Retinal pigment epithelial cell (primary cell): Measurements from ENCODE around the gene AIG1.
A peak's percentile ranks its signal among the peaks of the same experiment; 100 is the strongest.

Experiments
- DNase-seq: peaks from one replicate; pipeline ENCODE4 v3.0.0-alpha.2; 2010; ENCODE audit warnings: low read depth
- H3K4me3 ChIP-seq: 2 replicates; pipeline ENCODE4 v1.5.1; 2011; ENCODE audit warnings: mild to moderate bottlenecking, low read length, control low read depth, moderate library complexity
- TF ChIP-seq, protein P1 (sequence below): conservative IDR thresholded peaks from 2 replicates; pipeline ENCODE4 v1.5.1; 2011; ENCODE audit warnings: low read depth, low read length, control low read depth, inconsistent platforms

AIG1 gene

DNA sequence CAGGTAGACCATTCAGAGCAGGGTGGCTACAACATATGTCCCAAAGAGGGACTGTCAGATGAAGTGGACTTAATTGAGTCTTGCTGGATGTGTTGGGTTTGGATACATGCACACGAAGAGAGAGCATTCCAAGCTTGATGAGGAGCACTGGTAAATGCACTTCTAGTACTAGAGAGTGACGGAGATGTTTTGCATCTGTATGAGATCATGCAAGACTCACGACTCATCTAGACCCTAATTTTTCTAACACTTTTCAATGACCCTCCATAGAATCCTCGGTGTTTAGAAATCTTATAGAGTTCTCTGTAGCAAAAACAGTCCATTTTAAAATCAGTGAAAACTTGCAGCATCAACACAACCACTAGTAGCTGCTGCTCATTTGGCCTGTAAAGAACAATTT is 4.8 kb upstream of the AIG1 start:
- TF ChIP-seq, protein P1, sequence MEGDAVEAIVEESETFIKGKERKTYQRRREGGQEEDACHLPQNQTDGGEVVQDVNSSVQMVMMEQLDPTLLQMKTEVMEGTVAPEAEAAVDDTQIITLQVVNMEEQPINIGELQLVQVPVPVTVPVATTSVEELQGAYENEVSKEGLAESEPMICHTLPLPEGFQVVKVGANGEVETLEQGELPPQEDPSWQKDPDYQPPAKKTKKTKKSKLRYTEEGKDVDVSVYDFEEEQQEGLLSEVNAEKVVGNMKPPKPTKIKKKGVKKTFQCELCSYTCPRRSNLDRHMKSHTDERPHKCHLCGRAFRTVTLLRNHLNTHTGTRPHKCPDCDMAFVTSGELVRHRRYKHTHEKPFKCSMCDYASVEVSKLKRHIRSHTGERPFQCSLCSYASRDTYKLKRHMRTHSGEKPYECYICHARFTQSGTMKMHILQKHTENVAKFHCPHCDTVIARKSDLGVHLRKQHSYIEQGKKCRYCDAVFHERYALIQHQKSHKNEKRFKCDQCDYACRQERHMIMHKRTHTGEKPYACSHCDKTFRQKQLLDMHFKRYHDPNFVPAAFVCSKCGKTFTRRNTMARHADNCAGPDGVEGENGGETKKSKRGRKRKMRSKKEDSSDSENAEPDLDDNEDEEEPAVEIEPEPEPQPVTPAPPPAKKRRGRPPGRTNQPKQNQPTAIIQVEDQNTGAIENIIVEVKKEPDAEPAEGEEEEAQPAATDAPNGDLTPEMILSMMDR = no peak
- no peak overlapping the region for H3K4me3 ChIP-seq
- DNase-seq = no peak

DNA sequence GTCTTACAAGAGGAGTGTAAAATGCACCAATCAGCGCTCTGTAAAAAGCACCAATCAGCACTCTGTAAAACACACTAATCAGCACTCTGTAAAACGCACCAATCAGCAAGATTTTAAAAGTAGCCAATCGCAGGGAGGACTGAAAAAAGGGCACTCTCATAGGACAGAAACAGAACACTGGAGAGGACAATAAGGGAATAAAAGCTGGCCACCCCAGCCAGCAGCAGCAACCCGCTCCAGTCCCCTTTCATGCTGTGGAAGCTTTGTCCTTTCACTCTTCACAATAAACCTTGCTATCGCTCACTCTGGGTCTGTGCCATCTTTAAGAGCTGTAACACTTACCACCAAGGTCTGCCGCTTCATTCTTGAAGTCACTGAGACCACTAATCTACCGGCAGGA is 1.7 kb upstream of the AIG1 start:
- no peak overlapping the region for H3K4me3 ChIP-seq
- TF ChIP-seq, protein P1 = no peak
- no peak for DNase-seq

DNA sequence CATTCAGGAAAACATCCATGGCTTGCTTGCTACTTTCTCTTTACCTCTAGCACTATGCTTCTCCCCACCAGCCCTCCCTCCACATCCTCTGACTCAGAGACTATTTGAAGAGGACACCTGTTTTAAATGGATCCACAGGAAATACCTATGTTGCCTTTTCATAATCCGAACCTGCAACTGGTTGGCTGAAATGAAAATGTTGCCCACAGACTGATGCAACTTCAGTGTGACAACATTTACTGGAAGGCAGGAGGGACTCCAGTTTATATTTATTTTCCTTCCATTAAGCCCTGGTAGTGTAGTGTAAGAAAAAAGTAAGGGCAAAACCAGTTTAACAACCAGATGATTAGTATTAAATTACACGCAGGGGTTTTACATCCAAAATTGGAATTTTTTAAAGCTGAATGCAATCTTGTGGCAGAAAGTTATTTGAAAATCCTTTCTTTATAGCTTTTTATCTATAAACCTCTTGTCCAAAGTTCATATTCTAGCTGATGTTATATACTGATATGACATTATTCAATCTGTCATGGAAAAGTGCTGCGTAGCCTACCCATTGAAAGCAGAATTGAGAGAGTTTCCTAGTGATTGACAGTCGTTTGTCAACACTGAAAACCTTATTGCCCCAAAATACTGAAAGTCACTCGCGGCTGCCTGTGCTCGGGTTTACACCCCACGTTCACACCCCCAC is 881 bp upstream of the AIG1 start:
- TF ChIP-seq, protein P1 = no peak
- peak; percentile 36 for DNase-seq
- H3K4me3 ChIP-seq = peak overlapping the region; percentile 79

DNA sequence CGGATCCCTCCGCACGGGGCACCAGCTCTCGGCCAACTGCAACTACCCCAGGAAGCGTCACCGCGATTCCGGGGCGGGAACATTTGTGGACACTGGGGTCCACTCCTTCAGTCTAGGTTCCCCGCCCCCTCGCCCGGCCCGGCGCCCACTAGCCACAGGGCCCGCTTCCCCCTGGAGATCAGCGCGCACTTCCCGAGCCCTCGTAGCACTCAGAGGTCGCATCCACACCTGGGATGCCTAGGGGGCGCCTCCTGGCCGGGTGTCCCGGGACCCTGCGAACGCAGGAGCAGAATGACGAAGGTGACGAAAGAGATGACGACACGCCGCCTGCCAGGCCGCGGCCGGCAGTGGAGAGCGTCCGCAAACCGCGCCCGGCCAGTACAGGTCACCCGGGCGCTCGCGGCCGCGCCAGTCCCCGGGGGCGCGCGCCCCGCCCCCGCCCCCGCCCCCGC is 309 bp upstream of the AIG1 start:
- H3K4me3 ChIP-seq = peak overlapping the region; percentile 79
- TF ChIP-seq, protein P1 = peak; percentile 19
- DNase-seq = peak; percentile 58

DNA sequence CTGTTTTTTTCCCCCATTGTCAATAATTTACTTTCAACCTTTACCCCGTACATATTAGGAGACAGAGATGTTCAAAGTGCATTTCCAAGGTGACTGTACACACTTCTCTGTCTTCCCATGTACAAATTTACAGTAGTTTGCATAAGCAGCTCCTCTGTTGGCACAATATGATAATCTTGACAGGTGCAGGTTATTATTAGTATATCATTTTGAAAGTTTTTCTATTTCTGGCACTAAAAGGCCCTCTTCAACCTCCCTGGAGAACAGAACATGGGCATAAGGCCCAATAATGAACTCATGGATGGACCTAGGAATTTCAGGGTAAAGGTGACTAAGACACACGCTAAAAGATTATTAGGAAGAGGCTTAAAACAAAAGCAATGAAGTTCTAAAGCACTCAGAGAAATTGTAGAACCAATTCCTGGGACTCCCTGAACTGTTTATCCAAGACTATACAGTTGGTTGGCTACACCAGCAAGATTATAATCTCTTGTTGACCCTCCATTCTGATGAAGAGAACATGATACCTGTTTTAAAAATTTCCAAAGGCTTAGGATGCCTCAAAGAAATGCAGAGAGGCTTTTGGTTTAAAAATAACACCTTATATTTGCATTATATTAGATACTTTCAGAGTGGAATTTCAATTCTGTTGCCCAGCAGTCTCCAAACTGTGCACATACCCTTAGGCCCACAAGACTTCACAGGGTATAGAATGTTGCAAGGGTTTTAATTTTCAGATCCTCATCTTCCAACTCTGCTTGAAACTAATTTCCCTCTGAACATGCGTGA is 1.1 kb downstream of the AIG1 start:
- H3K4me3 ChIP-seq = peak overlapping the region; percentile 82
- TF ChIP-seq, protein P1 = no peak
- DNase-seq = no peak

DNA sequence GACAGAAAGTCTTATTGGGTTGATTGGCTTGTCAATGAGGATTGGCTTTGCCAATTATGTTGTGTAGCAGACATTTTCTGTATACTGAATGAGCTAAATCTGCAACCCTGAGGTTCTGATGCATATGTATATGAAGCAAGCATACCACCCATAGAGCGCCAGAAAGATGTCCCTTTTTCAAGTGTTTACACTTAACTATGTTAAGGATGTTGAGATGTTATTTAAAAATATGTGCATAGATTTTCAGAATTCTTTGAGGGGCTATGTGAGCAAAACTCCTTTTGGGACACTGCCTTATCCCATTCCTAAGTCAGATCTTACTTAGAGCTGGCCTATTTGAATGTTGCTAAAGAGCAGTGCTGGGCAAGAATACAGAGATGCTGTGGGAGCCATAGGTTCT is 1.9 kb downstream of the AIG1 start:
- DNase-seq = no peak
- TF ChIP-seq, protein P1 = no peak
- H3K4me3 ChIP-seq = no peak overlapping the region
